GM18858 (cell line): ENCODE measurements around the gene PWWP2B.

ENCODE experiments used
- ATAC-seq: cut with Tn5 transposase; IDR thresholded peaks from one replicate; pipeline ENCODE4 v1.9.1; 2021; ENCODE audit not compliant: unreplicated experiment

PWWP2B gene

DNA sequence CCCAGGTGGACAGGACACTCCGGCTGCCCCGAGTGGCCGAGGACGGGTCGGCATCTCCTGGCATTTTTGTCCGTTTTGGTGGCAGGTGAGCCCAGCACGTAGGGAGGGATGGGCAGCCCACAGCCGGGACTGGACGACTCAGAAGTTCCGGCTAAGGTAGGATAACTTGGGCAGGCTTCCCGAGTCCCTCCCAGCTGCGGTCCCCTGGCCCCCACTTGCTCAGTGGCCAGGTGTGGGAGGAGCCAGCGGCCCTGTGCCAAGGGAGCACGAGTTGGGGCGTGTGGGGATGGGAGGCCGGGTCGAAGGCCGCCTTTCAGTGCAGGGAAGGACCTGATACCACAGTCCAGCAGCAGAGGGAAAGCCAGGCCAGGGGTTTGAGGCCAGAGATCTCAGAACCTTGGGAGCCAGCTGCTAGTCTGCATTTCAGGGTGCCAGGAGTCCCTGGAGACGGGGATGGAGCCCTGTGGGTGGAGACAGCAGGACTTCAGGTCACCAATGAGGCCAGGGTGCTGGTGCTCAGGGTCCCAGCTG lies 58.5 kb downstream of the PWWP2B start:
- ATAC-seq = no peak

GRCh38 chr10:132455986-132456847 lies 59.2 kb downstream of the PWWP2B start:
- ATAC-seq = no peak

DNA sequence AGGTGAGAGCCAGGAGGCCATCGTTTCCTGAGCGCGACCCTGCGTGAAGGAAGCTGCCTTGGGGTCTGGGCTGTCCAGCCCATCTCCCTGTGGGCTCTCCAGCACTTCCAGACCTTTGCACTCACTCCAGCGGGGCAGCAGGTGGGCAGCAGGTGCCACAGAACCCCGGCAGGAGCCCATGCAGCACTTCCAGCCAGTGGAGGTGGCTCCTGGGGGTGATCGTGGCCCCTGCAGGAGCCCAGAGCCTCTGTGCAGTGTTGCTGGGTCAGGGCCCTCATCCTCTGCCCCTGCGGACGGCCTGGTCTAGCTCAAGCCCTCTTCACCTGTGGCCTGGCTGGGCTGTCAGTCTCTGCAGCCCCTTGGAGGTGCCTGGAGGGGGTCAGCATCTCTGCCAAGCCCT lies 59.9 kb downstream of the PWWP2B start:
- ATAC-seq = no peak

- no peak for ATAC-seq
These were observed 60.5 kb downstream of the PWWP2B start for GRCh38 chr10:132457328-132458070.

GRCh38 chr10:132458071-132458585 lies 61.1 kb downstream of the PWWP2B start:
- no peak for ATAC-seq

DNA sequence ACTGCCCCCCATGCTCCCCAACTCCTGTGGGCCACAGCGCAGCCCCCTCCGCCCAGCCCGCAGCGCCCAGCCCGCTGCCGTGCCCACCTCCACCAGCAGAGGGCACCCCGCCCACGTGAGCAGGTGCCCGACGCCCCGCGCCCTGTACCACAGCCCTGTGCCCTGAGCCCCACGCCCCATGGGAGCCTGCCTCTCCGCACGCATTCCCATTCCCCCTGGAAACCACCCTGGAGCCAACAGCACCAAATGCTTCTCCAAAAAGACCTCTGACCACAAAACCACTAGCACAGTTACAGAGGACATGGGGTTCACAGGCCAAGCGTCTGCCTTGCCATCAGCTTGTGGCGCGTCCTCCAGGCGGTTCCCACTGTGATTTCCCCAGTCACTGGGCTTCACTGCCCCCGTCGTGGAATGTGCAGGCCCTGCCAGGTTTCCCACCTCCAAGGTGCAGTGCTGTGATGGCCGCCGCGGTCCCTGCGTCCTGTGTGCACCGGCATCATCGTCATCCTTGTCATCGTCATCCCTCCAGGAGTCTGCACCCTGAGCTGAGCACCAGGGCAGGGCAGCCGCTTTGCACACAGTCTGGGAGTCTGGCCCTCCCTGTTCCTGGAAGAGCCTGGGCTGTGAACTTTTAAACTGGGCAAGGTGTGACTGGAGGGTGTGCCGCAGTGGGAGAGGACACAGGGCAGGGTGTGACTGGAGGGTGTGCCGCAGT lies 61.7 kb downstream of the PWWP2B start:
- no peak for ATAC-seq

- ATAC-seq = no peak
These were observed 62.5 kb downstream of the PWWP2B start for GRCh38 chr10:132459301-132460003.

DNA sequence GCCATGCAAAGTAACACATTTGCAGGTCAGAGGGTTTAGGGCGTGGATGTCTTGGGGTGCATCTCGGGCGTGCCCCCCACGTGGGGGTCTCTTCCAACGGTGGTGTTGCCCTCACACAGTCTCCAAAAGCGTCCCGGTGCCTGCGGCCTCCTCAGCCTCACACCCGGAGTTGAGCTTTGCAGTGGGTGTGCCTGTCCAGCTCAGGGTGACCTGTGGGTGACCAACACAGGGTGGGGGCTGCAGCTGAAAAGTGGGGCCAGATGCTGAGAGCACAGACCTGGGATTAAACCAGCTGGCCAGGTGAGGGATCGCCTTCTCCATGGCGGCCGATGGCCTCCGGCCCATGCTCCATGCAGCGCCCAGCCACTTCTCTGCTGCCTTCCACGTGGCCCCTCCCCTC lies 63.1 kb downstream of the PWWP2B start:
- ATAC-seq = no peak

DNA sequence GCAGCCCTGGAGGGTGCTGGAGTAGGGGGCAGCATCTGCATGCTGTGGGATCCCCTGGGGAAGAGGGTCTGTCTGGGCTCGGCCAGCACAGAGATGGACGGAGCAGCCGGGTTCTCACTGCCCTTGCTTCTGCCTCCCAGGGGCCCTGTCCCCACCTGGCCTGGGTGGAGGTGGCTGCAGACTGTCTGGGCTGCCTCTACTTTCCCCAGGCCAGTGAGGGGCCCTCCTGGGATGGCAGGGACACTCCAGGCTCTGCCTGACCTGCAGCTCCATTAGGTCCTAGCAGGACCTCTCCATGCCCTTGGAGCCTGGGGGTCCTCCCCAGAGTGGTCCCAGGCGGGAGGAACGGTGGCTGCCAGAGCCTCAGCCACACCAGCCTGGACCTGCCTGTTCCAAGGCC lies 63.7 kb downstream of the PWWP2B start:
- no peak for ATAC-seq

GRCh38 chr10:132461103-132461682 lies 64.2 kb downstream of the PWWP2B start:
- ATAC-seq = no peak

DNA sequence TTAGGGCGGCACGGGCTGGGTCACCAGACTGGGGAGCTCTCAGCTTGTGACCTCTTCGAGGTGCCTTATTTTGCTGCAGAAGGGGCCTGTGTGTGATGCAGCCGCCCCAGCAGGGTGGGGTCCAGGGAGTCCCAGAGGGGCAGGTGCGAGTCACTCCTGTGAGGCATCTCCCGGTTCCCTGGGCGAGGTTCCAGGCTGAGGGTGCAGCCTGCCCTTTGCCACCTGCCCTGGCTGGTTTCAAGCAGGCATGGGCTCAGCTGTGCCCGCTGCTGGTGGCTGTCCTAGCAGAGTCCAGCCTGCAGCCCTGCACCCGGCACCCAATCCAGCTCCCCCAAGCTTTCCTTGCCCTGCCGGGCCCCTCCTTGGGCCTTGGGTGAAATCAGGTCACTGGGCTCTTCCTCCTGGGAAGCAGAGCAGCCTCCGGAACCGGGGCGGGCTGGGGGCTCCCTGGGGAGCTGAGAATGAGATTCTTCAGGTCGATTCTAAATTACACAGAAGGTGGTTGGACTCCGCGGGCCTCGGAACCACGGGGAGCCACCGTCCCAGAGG lies 64.8 kb downstream of the PWWP2B start:
- no peak for ATAC-seq

GRCh38 chr10:132462463-132463332 lies 65.7 kb downstream of the PWWP2B start:
- ATAC-seq = no peak

GRCh38 chr10:132463333-132464255 lies 66.6 kb downstream of the PWWP2B start:
- no peak for ATAC-seq

DNA sequence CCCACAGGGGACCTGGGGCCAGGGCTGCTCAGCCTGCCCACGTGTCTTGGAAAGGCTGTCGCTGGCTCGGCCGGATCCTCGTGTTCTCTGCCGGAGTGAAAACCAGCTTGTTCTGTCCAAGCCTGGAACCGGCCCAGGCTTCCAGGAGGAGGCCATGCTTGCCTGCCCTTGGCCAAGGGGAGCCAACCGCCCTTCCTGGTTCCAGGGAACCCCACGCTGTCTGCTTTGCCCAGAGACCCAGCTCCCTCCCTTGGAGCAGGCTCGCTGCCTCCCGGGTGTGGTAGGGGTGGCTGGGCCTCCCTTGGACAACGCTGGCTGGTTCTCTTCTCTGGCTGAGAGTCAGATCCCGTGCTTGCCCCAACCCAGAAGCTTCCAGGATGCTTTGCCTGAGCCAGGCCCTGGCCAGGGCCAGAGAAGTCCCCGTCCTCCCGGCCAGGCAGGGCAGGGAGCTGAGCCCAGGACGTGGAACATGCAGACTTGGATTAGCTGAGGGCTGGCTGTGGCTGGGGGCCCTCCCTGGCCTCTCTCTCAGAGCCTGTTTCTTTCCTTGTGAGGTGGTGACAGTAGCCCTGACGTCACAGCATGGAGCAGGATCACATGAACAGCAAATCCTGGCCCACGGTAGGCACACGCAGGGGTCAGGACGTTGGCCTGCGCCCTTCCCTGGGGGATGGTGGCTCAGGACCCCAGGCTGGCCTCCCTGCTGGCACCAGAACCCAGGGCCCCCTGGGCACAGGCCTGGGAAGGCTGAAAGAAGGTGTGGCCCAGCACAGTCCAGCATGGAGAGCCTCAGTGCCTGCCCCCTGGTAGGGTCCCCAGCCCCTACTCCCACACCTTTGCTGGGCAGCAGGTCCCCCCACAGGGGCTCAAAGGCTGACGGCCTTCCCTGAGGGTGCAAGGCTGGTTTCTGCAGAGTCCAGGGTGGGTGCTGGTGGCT lies 67.5 kb downstream of the PWWP2B start:
- ATAC-seq = no peak

- ATAC-seq = no peak
These were observed 68.3 kb downstream of the PWWP2B start for GRCh38 chr10:132465193-132465888.

- no peak for ATAC-seq
These were observed 69.0 kb downstream of the PWWP2B start for GRCh38 chr10:132465889-132466519.
